ENCODE results near the gene FADD. TPM values are rescaled to one million over a fixed set of nuclear protein-coding genes. Genes with fewer than 3 reads are reported as not detected.

Gene FADD
- total RNA-seq = 10 to 100 TPM; 20.0 to 28.8 (median 23.1) TPM
- 10 to 100 TPM; 11.3 to 24.9 (median 17.3) TPM for polyA plus RNA-seq
- long read RNA-seq, donor 1, transcript FADD-201 (2 exons, 1,841 nt) = major isoform, 18 of 18 reads
- long read RNA-seq, donor 1, partial matches to known transcripts = 0 of 18 reads
- long read RNA-seq, donor 1, other reads (novel, unspliced or antisense) = 0 of 18 reads
- long read RNA-seq, donor 2, transcript FADD-201 (2 exons, 1,841 nt) = major isoform, 14 of 14 reads
- long read RNA-seq, donor 2, partial matches to known transcripts = 0 of 14 reads
- long read RNA-seq, donor 2, other reads (novel, unspliced or antisense) = 0 of 14 reads

GRCh38 chr11:70202920-70203750 is at the start of gene FADD:
Gene FADD, plus strand, starts transcription at chr11:70203296. Its CDS starts 164 bp downstream, at chr11:70203460.
- no peaks in the 10 kb centered on the region for H3K27me3 ChIP-seq (replicated peaks in 1 of 7)
- no peaks in the 10 kb centered on the region for H3K9me3 ChIP-seq
- H3K4me3 ChIP-seq = peak within 1 kb of the TSS; percentile 87 to 100 (median 97)
- DNase-seq = peak; percentile 98
- peaks cover 0 to 36% (median 27%) of the 10 kb centered on the region in 6 donors for H3K36me3 ChIP-seq
- peaks cover 20 to 59% (median 45%) of the 10 kb centered on the region in 6 donors for H3K4me1 ChIP-seq
- peak; percentile 90 to 94 (median 93) for TF ChIP-seq POLR2AphosphoS5 (IDR thresholded peaks at IDR 0.05)
- TF ChIP-seq, protein P1, sequence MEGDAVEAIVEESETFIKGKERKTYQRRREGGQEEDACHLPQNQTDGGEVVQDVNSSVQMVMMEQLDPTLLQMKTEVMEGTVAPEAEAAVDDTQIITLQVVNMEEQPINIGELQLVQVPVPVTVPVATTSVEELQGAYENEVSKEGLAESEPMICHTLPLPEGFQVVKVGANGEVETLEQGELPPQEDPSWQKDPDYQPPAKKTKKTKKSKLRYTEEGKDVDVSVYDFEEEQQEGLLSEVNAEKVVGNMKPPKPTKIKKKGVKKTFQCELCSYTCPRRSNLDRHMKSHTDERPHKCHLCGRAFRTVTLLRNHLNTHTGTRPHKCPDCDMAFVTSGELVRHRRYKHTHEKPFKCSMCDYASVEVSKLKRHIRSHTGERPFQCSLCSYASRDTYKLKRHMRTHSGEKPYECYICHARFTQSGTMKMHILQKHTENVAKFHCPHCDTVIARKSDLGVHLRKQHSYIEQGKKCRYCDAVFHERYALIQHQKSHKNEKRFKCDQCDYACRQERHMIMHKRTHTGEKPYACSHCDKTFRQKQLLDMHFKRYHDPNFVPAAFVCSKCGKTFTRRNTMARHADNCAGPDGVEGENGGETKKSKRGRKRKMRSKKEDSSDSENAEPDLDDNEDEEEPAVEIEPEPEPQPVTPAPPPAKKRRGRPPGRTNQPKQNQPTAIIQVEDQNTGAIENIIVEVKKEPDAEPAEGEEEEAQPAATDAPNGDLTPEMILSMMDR (IDR thresholded peaks at IDR 0.05 in 8 of 11, conservative IDR thresholded peaks at IDR 0.05 in 3 of 11) = peak in 1 of 11 experiments; percentile 28
- TF ChIP-seq POLR2A (IDR thresholded peaks at IDR 0.05) = peak in 1 of 3 donors; percentile 11
- 0 to 1% (median 0%) methylated on average over 66 to 91 of the region's 91 CpGs for WGBS, 5 donors
- intact Hi-C loops (cut with DNase I; ENCODE audit: low total_unique reads) = no loop called here
- H3K27ac ChIP-seq = peak within 1 kb of the TSS; percentile 94 to 99 (median 98)

DNA sequence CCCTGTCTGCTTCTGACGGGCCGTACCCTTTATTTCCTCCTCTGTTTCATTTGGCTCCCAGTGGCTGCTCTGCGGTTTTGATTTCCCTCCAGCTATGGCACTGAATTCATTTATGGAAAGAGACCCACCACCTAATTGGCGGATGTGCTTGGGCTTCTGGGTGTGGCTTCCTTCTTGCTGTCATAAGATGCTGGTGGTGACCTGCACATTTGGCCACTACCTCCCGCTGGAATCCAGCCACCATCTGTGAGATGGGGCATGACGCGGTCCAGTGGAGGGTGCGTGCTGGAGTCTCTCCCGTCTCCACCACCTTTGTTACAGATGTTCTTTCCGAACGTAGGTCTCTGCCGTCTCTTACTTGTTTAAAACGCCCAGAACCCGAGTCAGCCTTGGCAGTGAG is 47.7 kb upstream of the FADD start:
- 86 to 92% (median 87%) methylated on average over 14 of the region's 14 CpGs for WGBS, 5 donors

GRCh38 chr11:70156291-70157037 is 46.6 kb upstream of the FADD start:
- DNase-seq = no peak

More for the DNA sequence above, 47.7 kb upstream of the FADD start:
- Histone ChIP-seq H3K27me3 (replicated peaks in 1 of 7) (peaks cover 0 to 19% (median 0%) of the 10 kb centered on the region in 7 donors), H3K4me3 (no peak overlapping the region), H3K27ac (no peak overlapping the region), H3K36me3 (no peaks in the 10 kb centered on the region), H3K4me1 (no peaks in the 10 kb centered on the region), H3K9me3 (peaks cover 0 to 7% (median 0%) of the 10 kb centered on the region in 8 donors)
- intact Hi-C loops (cut with DNase I; ENCODE audit: low total_unique reads) = no loop called here
- no peak for DNase-seq
- no peak for TF ChIP-seq POLR2A (IDR thresholded peaks at IDR 0.05)

GRCh38 chr11:70158201-70158600 is 44.9 kb upstream of the FADD start:
- intact Hi-C loops (cut with DNase I; ENCODE audit: low total_unique reads) = no loop called here
- H3K27ac ChIP-seq = no peak overlapping the region
- no peaks in the 10 kb centered on the region for H3K36me3 ChIP-seq
- TF ChIP-seq, protein P1 (IDR thresholded peaks at IDR 0.05 in 8 of 11, conservative IDR thresholded peaks at IDR 0.05 in 3 of 11) = no peak
- TF ChIP-seq POLR2AphosphoS5 (IDR thresholded peaks at IDR 0.05) = no peak
- no peak for TF ChIP-seq POLR2A (IDR thresholded peaks at IDR 0.05)
- peaks cover 0 to 23% (median 0%) of the 10 kb centered on the region in 7 donors for H3K27me3 ChIP-seq (replicated peaks in 1 of 7)
- DNase-seq = no peak
- no peaks in the 10 kb centered on the region for H3K4me1 ChIP-seq
- no peak overlapping the region for H3K4me3 ChIP-seq
- peaks cover 0 to 5% (median 0%) of the 10 kb centered on the region in 8 donors for H3K9me3 ChIP-seq
- WGBS, 5 donors = 44 to 54% (median 46%) methylated on average over 8 of the region's 8 CpGs

More at GRCh38 chr11:70156291-70157037, 46.6 kb upstream of the FADD start:
- no peak overlapping the region for H3K4me3 ChIP-seq
- peaks cover 0 to 19% (median 0%) of the 10 kb centered on the region in 7 donors for H3K27me3 ChIP-seq (replicated peaks in 1 of 7)
- no peak overlapping the region for H3K27ac ChIP-seq
- H3K4me1 ChIP-seq = no peaks in the 10 kb centered on the region
- peaks cover 0 to 7% (median 0%) of the 10 kb centered on the region in 8 donors for H3K9me3 ChIP-seq
- H3K36me3 ChIP-seq = no peaks in the 10 kb centered on the region
- WGBS, 5 donors = 81 to 87% (median 86%) methylated on average over 18 of the region's 18 CpGs
- TF ChIP-seq, protein P1 (IDR thresholded peaks at IDR 0.05 in 8 of 11, conservative IDR thresholded peaks at IDR 0.05 in 3 of 11) = no peak
- no peak for TF ChIP-seq POLR2A (IDR thresholded peaks at IDR 0.05)
- TF ChIP-seq POLR2AphosphoS5 (IDR thresholded peaks at IDR 0.05) = no peak
- intact Hi-C loops (cut with DNase I; ENCODE audit: low total_unique reads) = no loop called here
